Glomerular visceral epithelial cell (primary cell): ENCODE measurements around the gene TUG1.

ENCODE experiments used
- DNase-seq: peaks from one replicate; pipeline ENCODE4 v3.0.0-alpha.2; 2016; ENCODE audit errors: extremely low spot score

TUG1 gene

GRCh38 chr22:31001124-31001770, 32.2 kb downstream of the TUG1 start:
- no peak for DNase-seq

- no peak for DNase-seq
These were observed 36.5 kb downstream of the TUG1 start for GRCh38 chr22:31005535-31005934.

- no peak for DNase-seq
These were observed 50.3 kb downstream of the TUG1 start for GRCh38 chr22:31019191-31019930.

DNA sequence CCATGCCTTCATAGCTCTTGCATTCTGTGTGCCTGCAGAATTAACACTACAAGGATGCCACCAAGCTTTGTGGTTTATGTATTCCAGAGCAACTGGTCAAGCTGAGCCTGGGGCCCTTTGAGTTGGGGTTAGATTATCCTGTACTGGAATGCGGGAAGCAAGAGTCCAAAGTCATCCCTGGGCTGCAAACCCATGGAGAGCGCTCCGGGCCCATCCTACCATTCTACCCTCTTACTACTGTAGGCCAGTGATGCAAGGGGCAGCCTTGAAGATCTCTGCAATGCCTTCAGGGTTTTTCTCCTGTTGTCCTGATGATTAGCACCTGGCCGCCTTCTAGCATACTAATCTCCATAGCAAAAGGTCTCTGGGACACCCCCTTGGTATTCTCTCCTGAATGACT, 51.3 kb downstream of the TUG1 start:
- no peak for DNase-seq

GRCh38 chr22:31022516-31022915, 53.5 kb downstream of the TUG1 start:
- no peak for DNase-seq
